Panc1 (cell line): Measurements from ENCODE around the gene SNORC.

Experiments
- CTCF ChIP-seq: fragments of 450-650 bp; IDR thresholded peaks from 2 replicates; pipeline ENCODE4 v1.5.1; 2017; ENCODE audit warnings: mild to moderate bottlenecking
- POLR2AphosphoS5 ChIP-seq: IDR thresholded peaks from 2 replicates; pipeline ENCODE4 v1.6.1; 2012; ENCODE audit warnings: mild to moderate bottlenecking, low read depth, low read length, moderate library complexity
- REST ChIP-seq, 2 experiments: IDR thresholded peaks; 2 replicates each; pipeline ENCODE4 v1.6.1; 2011 to 2012; ENCODE audit warnings: low read depth in 2 of 2, control low read depth in 1 of 2, low read length in 1 of 2, mild to moderate bottlenecking in 1 of 2, moderate library complexity in 1 of 2; ENCODE audit not compliant: insufficient read depth in 1 of 2
- SIN3A ChIP-seq: IDR thresholded peaks from 2 replicates; pipeline ENCODE4 v1.6.1; 2012; ENCODE audit warnings: low read depth, mild to moderate bottlenecking, low read length, moderate library complexity, borderline replicate concordance; ENCODE audit not compliant: insufficient read depth
- TCF7L2 ChIP-seq: IDR thresholded peaks from 2 replicates; pipeline ENCODE4 v1.6.1; 2011; ENCODE audit warnings: mild to moderate bottlenecking, low read depth, low read length, inconsistent platforms

- TF ChIP-seq CTCF (no peak), POLR2AphosphoS5 (no peak), REST (IDR thresholded peaks at IDR 0.05; ENCODE audit: insufficient read depth in 1 of 2, low read depth in 2 of 2, low read length in 1 of 2) (no peak), SIN3A (no peak), TCF7L2 (no peak)
These were observed 36.2 kb upstream of the SNORC start for GRCh38 chr2:232833830-232834229.
